Panc1 (cell line): Measurements from ENCODE around the gene HEATR5A. TPM values are rescaled to one million over a fixed set of nuclear protein-coding genes. Genes with fewer than 3 reads are reported as not detected.
"Not testable (repeated sequence)": the region's sequence is repeated elsewhere in the genome, so short reads cannot be mapped to it uniquely, and the experiment has no call there.

ENCODE experiments used
- ATAC-seq: fragments of 200-7000 bp; cut with Tn5 transposase; 2 replicates; pipeline ENCODE4 v1.9.1; 2020; ENCODE audit warnings: mild to moderate bottlenecking, moderate library complexity
- BruUV-seq: library from RNA; stranded (reverse); fragments of 400-500 nt; replicated peaks from 2 replicates; lab custom pipeline; 2021; lab: Mats Ljungman, UMichigan
- CTCF ChIA-PET: fragments of 300-600 bp; sonication (Branson Sonifier 250); formaldehyde crosslinking; loops from one replicate; lab custom pipeline; 2022; ENCODE audit warnings: antibody characterized with exemption; lab: Charles Lee
- POLR2A ChIA-PET: fragments of 300-600 bp; sonication (Branson Sonifier 250); formaldehyde crosslinking; loops from one replicate; lab custom pipeline; 2022; ENCODE audit warnings: antibody characterized with exemption; lab: Charles Lee
- DNase-seq: peaks from one replicate; pipeline ENCODE4 v3.0.0-alpha.2; 2010; ENCODE audit warnings: low read depth, low spot score
- H3K27ac ChIP-seq: 2 replicates; pipeline ENCODE4 v1.5.1; 2011; ENCODE audit warnings: mild to moderate bottlenecking, low read length, inconsistent platforms
- H3K27me3 ChIP-seq: fragments of 200-500 bp; sonication (Bioruptor generic); 2 replicates; pipeline ENCODE4 v1.6.0; 2014; ENCODE audit warnings: low read length, inconsistent platforms; ENCODE audit not compliant: control insufficient read depth, insufficient read depth
- H3K36me3 ChIP-seq: fragments of 200-500 bp; sonication (Bioruptor generic); 2 replicates; pipeline ENCODE4 v1.5.1; 2014; ENCODE audit warnings: inconsistent platforms, mild to moderate bottlenecking, low read length, moderate library complexity; ENCODE audit not compliant: control insufficient read depth, insufficient read depth
- H3K4me1 ChIP-seq: 2 replicates; pipeline ENCODE4 v1.5.1; 2011; ENCODE audit warnings: inconsistent platforms, mild to moderate bottlenecking, low read length, moderate library complexity; ENCODE audit not compliant: control insufficient read depth, insufficient read depth
- H3K4me3 ChIP-seq, 2 experiments: 2 replicates each; pipeline ENCODE4 v1.5.1; 2011 to 2012; ENCODE audit warnings: low read depth in 2 of 2, low read length in 2 of 2, mild to moderate bottlenecking in 2 of 2, inconsistent platforms in 1 of 2, moderate library complexity in 1 of 2
- H3K9me3 ChIP-seq: fragments of 200-500 bp; sonication (Bioruptor generic); 2 replicates; pipeline ENCODE4 v1.5.1; 2014; ENCODE audit warnings: low read depth, mild to moderate bottlenecking, inconsistent platforms, low read length, moderate library complexity; ENCODE audit not compliant: control insufficient read depth, insufficient read depth
- CTCF ChIP-seq: fragments of 450-650 bp; IDR thresholded peaks from 2 replicates; pipeline ENCODE4 v1.5.1; 2017; ENCODE audit warnings: mild to moderate bottlenecking
- POLR2AphosphoS5 ChIP-seq: IDR thresholded peaks from 2 replicates; pipeline ENCODE4 v1.6.1; 2012; ENCODE audit warnings: mild to moderate bottlenecking, low read depth, low read length, moderate library complexity
- REST ChIP-seq, 2 experiments: IDR thresholded peaks; 2 replicates each; pipeline ENCODE4 v1.6.1; 2011 to 2012; ENCODE audit warnings: low read depth in 2 of 2, control low read depth in 1 of 2, low read length in 1 of 2, mild to moderate bottlenecking in 1 of 2, moderate library complexity in 1 of 2; ENCODE audit not compliant: insufficient read depth in 1 of 2
- SIN3A ChIP-seq: IDR thresholded peaks from 2 replicates; pipeline ENCODE4 v1.6.1; 2012; ENCODE audit warnings: low read depth, mild to moderate bottlenecking, low read length, moderate library complexity, borderline replicate concordance; ENCODE audit not compliant: insufficient read depth
- TCF7L2 ChIP-seq: IDR thresholded peaks from 2 replicates; pipeline ENCODE4 v1.6.1; 2011; ENCODE audit warnings: mild to moderate bottlenecking, low read depth, low read length, inconsistent platforms
- in situ Hi-C: cut with HindIII; loops from 2 replicates; pipeline ENCODE4 v1.10.0; 2016; ENCODE audit warnings: low sequenced_read_pairs, low pct_unique_long_range_greater_than_20kb
- intact Hi-C: fragments of 100-400 bp; cut with micrococcal nuclease; formaldehyde crosslinking; loops from one replicate; pipeline ENCODE4 v1.10.0; 2022; ENCODE audit not compliant: unreplicated experiment
- total RNA-seq: library from RNA; stranded (reverse); gene quantifications from one replicate; pipeline ENCODE4 v1.2.1, GENCODE V29; 2021; ENCODE audit not compliant: unreplicated experiment

The HEATR5A gene
- total RNA-seq, 1 experiment from 2014 or later: 22.0 TPM

DNA sequence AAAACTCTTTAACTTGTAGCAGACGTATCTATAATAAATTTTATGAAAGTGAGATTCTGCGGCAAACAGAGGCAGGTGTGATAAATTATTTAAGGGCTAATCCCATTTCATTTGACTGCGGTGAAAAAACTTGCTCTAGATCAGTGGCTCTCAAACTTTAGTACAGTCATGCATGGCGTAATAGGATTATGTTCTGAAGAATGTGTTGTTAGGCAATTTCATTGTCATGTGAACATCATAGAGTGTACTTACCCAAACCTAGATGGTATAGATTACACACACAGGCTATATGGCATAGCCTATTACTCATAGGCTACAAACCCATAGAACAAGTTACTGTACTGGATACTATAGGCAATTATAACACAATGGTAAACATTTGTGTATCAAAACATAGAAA lies 83.7 kb downstream of the HEATR5A start:
- intact Hi-C loops: no loop called here

DNA sequence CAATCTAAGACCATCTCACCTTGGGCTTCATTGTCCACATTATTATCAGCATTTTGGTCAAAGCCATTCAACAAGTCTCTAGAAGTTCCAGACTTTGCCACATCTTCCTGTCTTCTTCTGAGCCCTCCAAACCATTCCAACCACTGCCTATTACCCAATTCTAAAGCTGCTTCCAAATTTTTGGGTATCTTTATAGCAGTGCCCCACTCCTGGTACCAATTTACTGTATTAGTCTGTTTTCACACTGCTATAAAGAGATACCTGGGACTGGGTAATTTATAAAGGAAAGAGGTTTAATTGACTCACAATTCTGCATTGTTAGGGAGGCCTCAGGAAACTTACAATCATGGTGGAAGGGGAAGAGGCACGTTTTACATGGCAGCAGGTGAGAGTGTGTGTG lies 89.0 kb downstream of the HEATR5A start:
- H3K9me3 ChIP-seq, ATAC-seq, BruUV-seq, POLR2A ChIA-PET, H3K36me3 ChIP-seq, H3K27ac ChIP-seq, in situ Hi-C loops, intact Hi-C loops, H3K27me3 ChIP-seq, H3K4me1 ChIP-seq, H3K4me3 ChIP-seq, DNase-seq, CTCF ChIA-PET: not testable (repeated sequence)

More for the DNA sequence above, 83.7 kb downstream of the HEATR5A start:
- no peaks in the 10 kb centered on the region for H3K9me3 ChIP-seq
- BruUV-seq: no TSS peak
- POLR2A ChIA-PET: no interaction called here
- no peak for TF ChIP-seq CTCF
- H3K4me1 ChIP-seq: no peaks in the 10 kb centered on the region
- in situ Hi-C loops: no loop called here
- CTCF ChIA-PET: no interaction called here
- no peak overlapping the region for H3K27ac ChIP-seq
- H3K36me3 ChIP-seq: no peaks in the 10 kb centered on the region
- ATAC-seq (no peak), DNase-seq (no peak)
- H3K27me3 ChIP-seq: no peaks in the 10 kb centered on the region
- no peak overlapping the region for H3K4me3 ChIP-seq

GRCh38 chr14:31329876-31330521 lies 90.4 kb downstream of the HEATR5A start:
- DNase-seq, CTCF ChIA-PET, H3K4me1 ChIP-seq, intact Hi-C loops, H3K4me3 ChIP-seq, H3K27ac ChIP-seq, in situ Hi-C loops, H3K27me3 ChIP-seq, ATAC-seq, H3K36me3 ChIP-seq, POLR2A ChIA-PET, H3K9me3 ChIP-seq: not testable (repeated sequence)
- BruUV-seq: TSS peak; percentile 64

DNA sequence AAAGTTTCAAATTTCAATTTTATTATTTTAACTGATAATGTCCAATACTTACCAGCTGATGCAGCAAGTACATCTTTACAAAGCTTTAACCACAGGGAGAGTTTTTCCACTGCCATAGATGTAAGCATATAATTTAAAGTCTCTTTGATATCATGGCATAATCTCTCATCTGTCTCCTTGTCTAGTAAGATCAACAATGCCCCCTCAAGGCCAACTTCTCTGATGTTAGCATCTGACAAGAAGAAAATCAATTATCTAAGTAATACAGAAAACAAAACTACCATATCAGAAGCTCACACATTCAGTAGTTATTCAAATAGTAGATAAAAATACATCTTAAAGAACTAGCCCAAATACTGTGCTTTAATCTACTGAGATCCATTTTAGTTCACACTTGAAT lies 94.2 kb downstream of the HEATR5A start:
- intact Hi-C loops: no loop called here
- Histone ChIP-seq H3K4me1 (no peaks in the 10 kb centered on the region), H3K36me3 (no peaks in the 10 kb centered on the region), H3K9me3 (no peaks in the 10 kb centered on the region), H3K27ac (no peak overlapping the region), H3K4me3 (no peak overlapping the region), H3K27me3 (no peaks in the 10 kb centered on the region)
- no peak for ATAC-seq
- in situ Hi-C loops: no loop called here
- POLR2A ChIA-PET: no interaction called here
- DNase-seq: peak; percentile 2
- BruUV-seq: no TSS peak
- TF ChIP-seq POLR2AphosphoS5: no peak
- TF ChIP-seq TCF7L2: no peak
- no peak for TF ChIP-seq REST (IDR thresholded peaks at IDR 0.05; ENCODE audit: insufficient read depth in 1 of 2, low read depth in 2 of 2, low read length in 1 of 2)
- TF ChIP-seq SIN3A: no peak
- no peak; the same call in 1 of the 2 replicates for TF ChIP-seq CTCF
- CTCF ChIA-PET: no interaction called here
